ENCODE data around the gene GPR160. TPM values are rescaled to one million over a fixed set of nuclear protein-coding genes. Genes with fewer than 3 reads are reported as not detected.

GPR160 gene, protein sequence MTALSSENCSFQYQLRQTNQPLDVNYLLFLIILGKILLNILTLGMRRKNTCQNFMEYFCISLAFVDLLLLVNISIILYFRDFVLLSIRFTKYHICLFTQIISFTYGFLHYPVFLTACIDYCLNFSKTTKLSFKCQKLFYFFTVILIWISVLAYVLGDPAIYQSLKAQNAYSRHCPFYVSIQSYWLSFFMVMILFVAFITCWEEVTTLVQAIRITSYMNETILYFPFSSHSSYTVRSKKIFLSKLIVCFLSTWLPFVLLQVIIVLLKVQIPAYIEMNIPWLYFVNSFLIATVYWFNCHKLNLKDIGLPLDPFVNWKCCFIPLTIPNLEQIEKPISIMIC
- total RNA-seq = 0.29 TPM in 1 of 2 replicates, not detected in the other

DNA sequence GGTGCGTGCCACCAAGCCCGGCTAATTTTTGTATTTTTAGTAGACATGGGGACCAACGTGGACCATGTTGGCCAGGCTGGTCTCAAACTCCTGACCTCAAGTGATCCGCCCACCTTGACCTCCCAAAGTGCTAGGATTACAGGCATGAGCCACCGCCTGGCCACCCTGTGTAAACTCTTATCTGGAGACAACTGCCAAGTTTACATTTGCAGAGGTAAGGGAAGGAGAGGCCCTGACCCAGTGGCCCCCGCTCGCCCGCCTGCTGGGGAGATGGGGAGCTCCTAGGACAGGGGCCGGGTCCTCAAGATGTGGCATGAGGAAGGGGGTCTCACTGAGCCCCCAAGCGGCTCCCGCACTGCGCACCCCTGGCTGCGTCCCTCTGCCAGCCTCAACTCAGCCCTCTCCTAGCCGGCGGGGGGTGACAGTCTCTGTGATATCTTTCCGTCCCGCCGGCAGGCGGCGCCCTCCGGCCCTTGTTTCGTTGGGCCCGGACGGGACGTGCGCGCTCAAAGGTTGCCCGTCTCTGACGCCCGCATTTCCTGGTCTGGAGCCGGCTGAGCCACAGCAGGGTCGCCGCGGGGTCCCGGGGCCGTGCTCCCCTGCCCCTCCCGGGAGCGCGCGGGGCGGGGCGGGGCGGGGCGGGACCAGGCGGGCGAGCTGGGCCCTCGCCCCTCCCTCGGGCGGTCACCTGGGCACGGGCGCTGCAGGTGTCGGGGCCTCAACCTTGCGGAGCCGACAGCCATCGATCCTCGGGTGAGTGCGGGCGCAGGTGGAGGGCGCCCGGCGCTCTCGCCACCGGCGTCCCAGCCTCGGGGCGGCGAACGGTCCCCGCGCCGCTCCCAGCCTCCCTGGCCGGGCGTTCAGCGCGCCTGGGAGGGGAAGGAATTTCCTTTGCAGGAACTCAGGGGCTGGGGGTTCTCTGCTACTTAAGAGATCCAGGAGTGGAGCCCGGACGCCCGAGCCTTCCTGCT lies at the start of gene GPR160:
Gene GPR160 (plus strand): TSS at position 533 of the 971 bp plus-strand sequence. CDS start 45,978 bp downstream, outside the sequence.
- DNase-seq (ENCODE audit: insufficient read length, low spot score, missing footprints) = peak; percentile 93
- no peaks in the 10 kb centered on the region for H3K36me3 ChIP-seq (ENCODE audit: insufficient read depth, low read length)
- peak within 1 kb of the TSS; percentile 29 for H2AFZ ChIP-seq (ENCODE audit: low read length)
- TF ChIP-seq, protein P1, sequence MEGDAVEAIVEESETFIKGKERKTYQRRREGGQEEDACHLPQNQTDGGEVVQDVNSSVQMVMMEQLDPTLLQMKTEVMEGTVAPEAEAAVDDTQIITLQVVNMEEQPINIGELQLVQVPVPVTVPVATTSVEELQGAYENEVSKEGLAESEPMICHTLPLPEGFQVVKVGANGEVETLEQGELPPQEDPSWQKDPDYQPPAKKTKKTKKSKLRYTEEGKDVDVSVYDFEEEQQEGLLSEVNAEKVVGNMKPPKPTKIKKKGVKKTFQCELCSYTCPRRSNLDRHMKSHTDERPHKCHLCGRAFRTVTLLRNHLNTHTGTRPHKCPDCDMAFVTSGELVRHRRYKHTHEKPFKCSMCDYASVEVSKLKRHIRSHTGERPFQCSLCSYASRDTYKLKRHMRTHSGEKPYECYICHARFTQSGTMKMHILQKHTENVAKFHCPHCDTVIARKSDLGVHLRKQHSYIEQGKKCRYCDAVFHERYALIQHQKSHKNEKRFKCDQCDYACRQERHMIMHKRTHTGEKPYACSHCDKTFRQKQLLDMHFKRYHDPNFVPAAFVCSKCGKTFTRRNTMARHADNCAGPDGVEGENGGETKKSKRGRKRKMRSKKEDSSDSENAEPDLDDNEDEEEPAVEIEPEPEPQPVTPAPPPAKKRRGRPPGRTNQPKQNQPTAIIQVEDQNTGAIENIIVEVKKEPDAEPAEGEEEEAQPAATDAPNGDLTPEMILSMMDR (IDR thresholded peaks at IDR 0.05; ENCODE audit: extremely low read depth, low read depth, low read length) = peak; percentile 58
- peak within 1 kb of the TSS; percentile 63 for H3K4me3 ChIP-seq (ENCODE audit: insufficient read depth, low read length)
- H3K27me3 ChIP-seq (ENCODE audit: insufficient read depth, low read length) = peaks cover 47% of the 10 kb centered on the region
- H4K20me1 ChIP-seq (ENCODE audit: insufficient read depth, low read length) = no peaks in the 10 kb centered on the region
- peak within 1 kb of the TSS; percentile 77 for H3K4me2 ChIP-seq (ENCODE audit: insufficient read depth, low read length)
- H3K79me2 ChIP-seq (ENCODE audit: insufficient read depth, low read length) = no peaks in the 10 kb centered on the region
- no peak within 1 kb of the TSS for H3K27ac ChIP-seq (ENCODE audit: low read depth, low read length)
- no peaks in the 10 kb centered on the region for H3K9me3 ChIP-seq (ENCODE audit: low read depth, low read length)
- peaks cover 4% of the 10 kb centered on the region for H3K4me1 ChIP-seq (ENCODE audit: insufficient read depth, low read length)

DNA sequence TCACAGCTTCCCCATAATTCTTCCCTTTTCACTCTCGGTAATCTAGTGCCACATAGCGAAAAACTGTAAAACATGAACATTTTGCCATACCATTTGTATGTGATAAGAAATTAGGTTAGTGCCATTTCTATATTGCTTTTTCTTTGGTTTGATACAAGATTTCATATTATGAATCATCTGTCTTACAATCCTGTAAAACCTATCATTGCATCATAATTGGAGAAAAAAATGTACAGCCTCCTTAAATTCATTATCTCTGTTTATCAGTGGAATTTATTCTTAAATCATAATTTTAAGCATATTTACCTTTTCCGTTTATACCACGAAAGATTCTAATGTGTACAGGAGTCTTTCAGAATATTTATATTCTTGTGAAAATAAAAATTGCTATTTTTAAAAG lies 47.4 kb upstream of the GPR160 start:
- no peak overlapping the region for H3K4me2 ChIP-seq (ENCODE audit: insufficient read depth, low read length)
- H3K36me3 ChIP-seq (ENCODE audit: insufficient read depth, low read length) = peaks cover 71% of the 10 kb centered on the region
- no peak overlapping the region for H3K27ac ChIP-seq (ENCODE audit: low read depth, low read length)
- no peak overlapping the region for H2AFZ ChIP-seq (ENCODE audit: low read length)
- TF ChIP-seq, protein P1 (IDR thresholded peaks at IDR 0.05; ENCODE audit: extremely low read depth, low read depth, low read length) = no peak
- H4K20me1 ChIP-seq (ENCODE audit: insufficient read depth, low read length) = no peaks in the 10 kb centered on the region
- DNase-seq (ENCODE audit: insufficient read length, low spot score, missing footprints) = no peak
- H3K27me3 ChIP-seq (ENCODE audit: insufficient read depth, low read length) = no peaks in the 10 kb centered on the region
- H3K9me3 ChIP-seq (ENCODE audit: low read depth, low read length) = no peaks in the 10 kb centered on the region
- no peak overlapping the region for H3K4me3 ChIP-seq (ENCODE audit: insufficient read depth, low read length)
- no peaks in the 10 kb centered on the region for H3K4me1 ChIP-seq (ENCODE audit: insufficient read depth, low read length)
- H3K79me2 ChIP-seq (ENCODE audit: insufficient read depth, low read length) = no peaks in the 10 kb centered on the region

DNA sequence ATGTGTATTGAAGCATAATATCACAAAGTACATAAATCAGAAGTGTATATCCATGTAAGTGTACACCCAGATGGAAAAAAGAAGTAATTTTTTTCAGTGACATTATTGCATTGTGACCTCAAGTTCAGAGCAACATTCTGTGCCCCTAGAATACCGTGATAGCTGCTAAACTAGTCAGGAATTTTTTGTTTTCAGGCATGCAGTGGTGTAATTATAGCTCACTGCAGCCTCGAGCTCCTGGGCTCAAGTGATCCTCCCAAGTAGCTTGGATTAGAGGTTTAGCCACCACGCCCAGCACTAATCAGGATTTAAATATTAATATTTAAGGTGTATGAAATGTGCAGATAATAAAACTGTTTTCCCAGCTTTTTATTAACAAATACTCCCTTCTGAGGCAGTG lies 45.6 kb upstream of the GPR160 start:
- Histone ChIP-seq H3K4me1 (ENCODE audit: insufficient read depth, low read length) (no peaks in the 10 kb centered on the region), H2AFZ (ENCODE audit: low read length) (no peak overlapping the region), H3K27me3 (ENCODE audit: insufficient read depth, low read length) (no peaks in the 10 kb centered on the region), H4K20me1 (ENCODE audit: insufficient read depth, low read length) (no peaks in the 10 kb centered on the region), H3K79me2 (ENCODE audit: insufficient read depth, low read length) (no peaks in the 10 kb centered on the region), H3K36me3 (ENCODE audit: insufficient read depth, low read length) (peaks cover 64% of the 10 kb centered on the region), H3K4me3 (ENCODE audit: insufficient read depth, low read length) (no peak overlapping the region), H3K27ac (ENCODE audit: low read depth, low read length) (no peak overlapping the region), H3K4me2 (ENCODE audit: insufficient read depth, low read length) (no peak overlapping the region), H3K9me3 (ENCODE audit: low read depth, low read length) (no peaks in the 10 kb centered on the region)
- TF ChIP-seq, protein P1 (IDR thresholded peaks at IDR 0.05; ENCODE audit: extremely low read depth, low read depth, low read length) = no peak
- DNase-seq (ENCODE audit: insufficient read length, low spot score, missing footprints) = no peak
